HCT116 (cell line): ENCODE results near the gene RGS10. TPM values are rescaled to one million over a fixed set of nuclear protein-coding genes. Genes with fewer than 3 reads are reported as not detected.
A peak's percentile ranks its signal among the peaks of the same experiment; 100 is the strongest.

Experiments
- ATAC-seq: fragments of 200-7000 bp; cut with Tn5 transposase; 2 replicates; pipeline ENCODE4 v1.9.1; 2020; ENCODE audit warnings: mild to moderate bottlenecking, moderate library complexity
- BruUV-seq: library from RNA; stranded (reverse); fragments of 400-500 nt; replicated peaks from 2 replicates; lab custom pipeline; 2021; lab: Mats Ljungman, UMichigan
- CTCF ChIA-PET: fragments of 300-600 bp; sonication (Branson Sonifier 250); formaldehyde crosslinking; loops from one replicate; lab custom pipeline; 2021; ENCODE audit warnings: antibody characterized with exemption; lab: Charles Lee
- POLR2A ChIA-PET: fragments of 300-600, 350-600 bp; sonication (Branson Sonifier 250); formaldehyde crosslinking; loops from one replicate; lab custom pipeline; 2021; ENCODE audit warnings: antibody characterized with exemption; lab: Charles Lee
- RAD21 ChIA-PET, 2 experiments: fragments of 300-600 bp; sonication (Branson Sonifier 250); formaldehyde crosslinking; loops; one replicate each; lab custom pipeline; 2023; ENCODE audit warnings: low total read pairs in 2 of 2; ENCODE audit not compliant: uncharacterized antibody in 2 of 2, unreplicated experiment in 2 of 2, low non-redundant PET in 1 of 2; lab: Charles Lee
- DNase-seq: peaks from one replicate; pipeline ENCODE4 v3.0.0-alpha.2; 2010; ENCODE audit warnings: low read depth, low spot score
- H2AFZ ChIP-seq: fragments of 200-600 bp; shearing (Covaris generic), sonication (generic); 2 replicates; pipeline ENCODE4 v1.6.1; 2017; ENCODE audit warnings: low read depth, mixed run types, mixed read lengths, antibody characterized with exemption, low read length; ENCODE audit not compliant: poor library complexity, severe bottlenecking
- H3K27ac ChIP-seq: 2 replicates; pipeline ENCODE4 v1.5.1; 2012; ENCODE audit warnings: low read depth, low read length
- H3K27me3 ChIP-seq: fragments of 200-600 bp; sonication (generic); 2 replicates; pipeline ENCODE4 v1.6.1; 2016; ENCODE audit warnings: mixed run types, low read length, mixed read lengths; ENCODE audit not compliant: insufficient read depth
- H3K36me3 ChIP-seq, 2 experiments: fragments of 200-500 bp in 1 of 2; fragments of 200-600 bp in 1 of 2; sonication (Bioruptor generic) in 1 of 2; sonication (generic) in 1 of 2; 2 replicates each; pipeline versions ENCODE4 v1.5.1 to v1.6.1; 2014 to 2016; ENCODE audit warnings: low read length in 2 of 2, inconsistent platforms in 1 of 2, mixed read lengths in 1 of 2, mixed run types in 1 of 2; ENCODE audit not compliant: insufficient read depth in 2 of 2, control insufficient read depth in 1 of 2
- H3K4me1 ChIP-seq, 2 experiments: fragments of 200-600 bp in 1 of 2; sonication (generic) in 1 of 2; 2 replicates each; pipeline versions ENCODE4 v1.5.1 to v1.6.1; 2012 to 2017; ENCODE audit warnings: low read length in 2 of 2, inconsistent platforms in 1 of 2, mild to moderate bottlenecking in 1 of 2, mixed read lengths in 1 of 2, mixed run types in 1 of 2, moderate library complexity in 1 of 2; ENCODE audit not compliant: insufficient read depth in 2 of 2, control insufficient read depth in 1 of 2
- H3K4me2 ChIP-seq: fragments of 200-600 bp; sonication (generic); 2 replicates; pipeline ENCODE4 v1.6.1; 2017; ENCODE audit warnings: mixed run types, low read length, mixed read lengths
- H3K4me3 ChIP-seq, 2 experiments: fragments of 200-600 bp in 1 of 2; sonication (generic) in 1 of 2; replicated peaks in 1 of 2; 2 replicates each; pipeline ENCODE4 v1.5.1; 2011 to 2016; ENCODE audit warnings: low read length in 2 of 2, control low read depth in 1 of 2, low read depth in 1 of 2, mild to moderate bottlenecking in 1 of 2, mixed read lengths in 1 of 2, mixed run types in 1 of 2
- H3K79me2 ChIP-seq: fragments of 200-600 bp; sonication (generic); 2 replicates; pipeline ENCODE4 v1.6.1; 2017; ENCODE audit warnings: mild to moderate bottlenecking, mixed run types, low read length, moderate library complexity, mixed read lengths; ENCODE audit not compliant: insufficient read depth
- H3K9ac ChIP-seq: fragments of 200-600 bp; sonication (generic); 2 replicates; pipeline ENCODE4 v1.6.1; 2016; ENCODE audit warnings: low read length, mixed read lengths
- H3K9me2 ChIP-seq: fragments of 200-600 bp; sonication (generic), shearing (Covaris generic); 2 replicates; pipeline ENCODE4 v1.6.1; 2017; ENCODE audit warnings: mixed run types, mild to moderate bottlenecking, moderate library complexity; ENCODE audit not compliant: insufficient read depth
- H3K9me3 ChIP-seq, 2 experiments: fragments of 200-500 bp in 1 of 2; fragments of 200-600 bp in 1 of 2; sonication (Bioruptor generic) in 1 of 2; sonication (generic) in 1 of 2; 2 replicates each; pipeline ENCODE4 v1.6.1; 2014 to 2017; ENCODE audit warnings: low read length in 2 of 2, mixed read lengths in 2 of 2, inconsistent platforms in 1 of 2, low read depth in 1 of 2, mild to moderate bottlenecking in 1 of 2, mixed run types in 1 of 2, moderate library complexity in 1 of 2; ENCODE audit not compliant: control insufficient read depth in 1 of 2, insufficient read depth in 1 of 2
- H4K20me1 ChIP-seq: fragments of 200-600 bp; sonication (generic), shearing (Covaris generic); 2 replicates; pipeline ENCODE4 v1.6.1; 2017; ENCODE audit warnings: mixed run types, mild to moderate bottlenecking, moderate library complexity; ENCODE audit not compliant: insufficient read depth
- CBX3 ChIP-seq: IDR thresholded peaks from 2 replicates; pipeline ENCODE4 v1.6.1; 2012; ENCODE audit warnings: low read depth
- CEBPB ChIP-seq: IDR thresholded peaks from 2 replicates; pipeline ENCODE4 v1.6.1; 2012; ENCODE audit warnings: low read depth
- ELF1 ChIP-seq: IDR thresholded peaks from 2 replicates; pipeline ENCODE4 v1.6.1; 2012; ENCODE audit warnings: low read depth, borderline replicate concordance
- EZH2 ChIP-seq: fragments of 200-600 bp; sonication (generic); IDR thresholded peaks from 2 replicates; pipeline ENCODE4 v1.6.1; 2017; ENCODE audit warnings: antibody characterized with exemption, mixed run types
- EZH2phosphoT487 ChIP-seq: fragments of 200-600 bp; IDR thresholded peaks from 2 replicates; pipeline ENCODE4 v1.6.1; 2018; ENCODE audit warnings: antibody characterized with exemption, borderline replicate concordance
- FOSL1 ChIP-seq: IDR thresholded peaks from 2 replicates; pipeline ENCODE4 v1.6.1; 2012; ENCODE audit warnings: low read depth
- JUND ChIP-seq: IDR thresholded peaks from 2 replicates; pipeline ENCODE4 v1.6.1; 2012
- RAD21 ChIP-seq: IDR thresholded peaks from 2 replicates; pipeline ENCODE4 v1.6.1; 2012; ENCODE audit warnings: low read depth, mild to moderate bottlenecking
- SIN3A ChIP-seq: IDR thresholded peaks from 2 replicates; pipeline ENCODE4 v1.6.1; 2012; ENCODE audit warnings: low read depth
- SP1 ChIP-seq: IDR thresholded peaks from 2 replicates; pipeline ENCODE4 v1.6.1; 2012; ENCODE audit warnings: low read depth
- SRF ChIP-seq: IDR thresholded peaks from 2 replicates; pipeline ENCODE4 v1.6.1; 2012; ENCODE audit warnings: low read depth
- TCF7L2 ChIP-seq: IDR thresholded peaks from 2 replicates; pipeline ENCODE4 v1.7.0; 2011; ENCODE audit warnings: borderline replicate concordance, inconsistent platforms; ENCODE audit not compliant: insufficient read depth, insufficient read length; ENCODE audit errors: extremely low read depth
- intact Hi-C: fragments of 100-400 bp; cut with micrococcal nuclease; formaldehyde crosslinking; loops from 2 replicates; pipeline ENCODE4 v1.10.0; 2022
- total RNA-seq: library from RNA; stranded (reverse); gene quantifications from one replicate; pipeline ENCODE4 v1.2.1, GENCODE V29; 2021; ENCODE audit not compliant: unreplicated experiment
- TF ChIP-seq, protein P1 (sequence below): IDR thresholded peaks from 2 replicates; pipeline ENCODE4 v1.6.1; 2012
- TF ChIP-seq, protein P2 (sequence below): IDR thresholded peaks from 2 replicates; pipeline ENCODE4 v1.6.1; 2012; ENCODE audit warnings: low read depth
- TF ChIP-seq, protein P3 (sequence below): IDR thresholded peaks from 2 replicates; pipeline ENCODE4 v1.6.1; 2012
- TF ChIP-seq, protein P4 (sequence below): IDR thresholded peaks from 2 replicates; pipeline ENCODE4 v1.6.1; 2011; ENCODE audit warnings: mild to moderate bottlenecking, low read length, moderate library complexity; ENCODE audit not compliant: insufficient replicate concordance; ENCODE audit errors: extremely low read depth

Gene RGS10
- total RNA-seq, 1 experiment from 2014 or later: 96.7 TPM

DNA sequence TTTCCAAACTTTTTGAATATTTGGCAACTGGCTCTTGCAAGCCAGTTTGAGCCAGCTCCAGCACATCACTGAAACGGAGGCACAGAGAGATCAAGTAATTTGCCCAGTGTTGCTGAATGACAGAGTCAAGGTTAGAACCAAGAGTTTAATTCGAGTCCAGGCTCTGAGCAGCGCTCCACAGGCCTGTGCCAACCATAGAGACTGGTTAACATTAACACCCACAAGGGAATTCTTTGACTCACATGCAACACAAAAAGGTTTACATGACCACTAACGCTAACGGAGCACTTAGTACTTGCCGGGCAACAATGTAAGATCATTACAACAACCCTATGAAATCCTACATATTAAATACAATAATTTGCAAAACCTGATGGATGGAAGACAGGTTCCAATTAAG, 1.5 kb downstream of the RGS10 start:
- Histone ChIP-seq H3K27me3 (no peaks in the 10 kb centered on the region), H3K4me3 (peak overlapping the region; percentile 79; a peak in 1 of 4 replicates), H3K27ac (no peak overlapping the region), H3K36me3 (no peaks in the 10 kb centered on the region), H3K9me2 (no peaks in the 10 kb centered on the region), H4K20me1 (no peaks in the 10 kb centered on the region), H3K4me2 (peak overlapping the region; percentile 89), H3K4me1 (peaks cover 21 to 48% of the 10 kb centered on the region in 2 experiments), H3K9me3 (no peaks in the 10 kb centered on the region), H2AFZ (no peak overlapping the region), H3K9ac (no peak overlapping the region), H3K79me2 (peaks cover 63% of the 10 kb centered on the region)
- TF ChIP-seq, protein P1, sequence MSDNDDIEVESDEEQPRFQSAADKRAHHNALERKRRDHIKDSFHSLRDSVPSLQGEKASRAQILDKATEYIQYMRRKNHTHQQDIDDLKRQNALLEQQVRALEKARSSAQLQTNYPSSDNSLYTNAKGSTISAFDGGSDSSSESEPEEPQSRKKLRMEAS: no peak
- TF ChIP-seq CEBPB (no peak), SRF (no peak), EZH2 (no peak), CBX3 (no peak), TCF7L2 (no peak), JUND (no peak), RAD21 (no peak), SIN3A (no peak), SP1 (no peak), EZH2phosphoT487 (no peak), FOSL1 (no peak), ELF1 (no peak)
- TF ChIP-seq, protein P2, sequence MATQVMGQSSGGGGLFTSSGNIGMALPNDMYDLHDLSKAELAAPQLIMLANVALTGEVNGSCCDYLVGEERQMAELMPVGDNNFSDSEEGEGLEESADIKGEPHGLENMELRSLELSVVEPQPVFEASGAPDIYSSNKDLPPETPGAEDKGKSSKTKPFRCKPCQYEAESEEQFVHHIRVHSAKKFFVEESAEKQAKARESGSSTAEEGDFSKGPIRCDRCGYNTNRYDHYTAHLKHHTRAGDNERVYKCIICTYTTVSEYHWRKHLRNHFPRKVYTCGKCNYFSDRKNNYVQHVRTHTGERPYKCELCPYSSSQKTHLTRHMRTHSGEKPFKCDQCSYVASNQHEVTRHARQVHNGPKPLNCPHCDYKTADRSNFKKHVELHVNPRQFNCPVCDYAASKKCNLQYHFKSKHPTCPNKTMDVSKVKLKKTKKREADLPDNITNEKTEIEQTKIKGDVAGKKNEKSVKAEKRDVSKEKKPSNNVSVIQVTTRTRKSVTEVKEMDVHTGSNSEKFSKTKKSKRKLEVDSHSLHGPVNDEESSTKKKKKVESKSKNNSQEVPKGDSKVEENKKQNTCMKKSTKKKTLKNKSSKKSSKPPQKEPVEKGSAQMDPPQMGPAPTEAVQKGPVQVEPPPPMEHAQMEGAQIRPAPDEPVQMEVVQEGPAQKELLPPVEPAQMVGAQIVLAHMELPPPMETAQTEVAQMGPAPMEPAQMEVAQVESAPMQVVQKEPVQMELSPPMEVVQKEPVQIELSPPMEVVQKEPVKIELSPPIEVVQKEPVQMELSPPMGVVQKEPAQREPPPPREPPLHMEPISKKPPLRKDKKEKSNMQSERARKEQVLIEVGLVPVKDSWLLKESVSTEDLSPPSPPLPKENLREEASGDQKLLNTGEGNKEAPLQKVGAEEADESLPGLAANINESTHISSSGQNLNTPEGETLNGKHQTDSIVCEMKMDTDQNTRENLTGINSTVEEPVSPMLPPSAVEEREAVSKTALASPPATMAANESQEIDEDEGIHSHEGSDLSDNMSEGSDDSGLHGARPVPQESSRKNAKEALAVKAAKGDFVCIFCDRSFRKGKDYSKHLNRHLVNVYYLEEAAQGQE: no peak
- TF ChIP-seq, protein P3, sequence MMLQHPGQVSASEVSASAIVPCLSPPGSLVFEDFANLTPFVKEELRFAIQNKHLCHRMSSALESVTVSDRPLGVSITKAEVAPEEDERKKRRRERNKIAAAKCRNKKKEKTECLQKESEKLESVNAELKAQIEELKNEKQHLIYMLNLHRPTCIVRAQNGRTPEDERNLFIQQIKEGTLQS: no peak
- TF ChIP-seq, protein P4, sequence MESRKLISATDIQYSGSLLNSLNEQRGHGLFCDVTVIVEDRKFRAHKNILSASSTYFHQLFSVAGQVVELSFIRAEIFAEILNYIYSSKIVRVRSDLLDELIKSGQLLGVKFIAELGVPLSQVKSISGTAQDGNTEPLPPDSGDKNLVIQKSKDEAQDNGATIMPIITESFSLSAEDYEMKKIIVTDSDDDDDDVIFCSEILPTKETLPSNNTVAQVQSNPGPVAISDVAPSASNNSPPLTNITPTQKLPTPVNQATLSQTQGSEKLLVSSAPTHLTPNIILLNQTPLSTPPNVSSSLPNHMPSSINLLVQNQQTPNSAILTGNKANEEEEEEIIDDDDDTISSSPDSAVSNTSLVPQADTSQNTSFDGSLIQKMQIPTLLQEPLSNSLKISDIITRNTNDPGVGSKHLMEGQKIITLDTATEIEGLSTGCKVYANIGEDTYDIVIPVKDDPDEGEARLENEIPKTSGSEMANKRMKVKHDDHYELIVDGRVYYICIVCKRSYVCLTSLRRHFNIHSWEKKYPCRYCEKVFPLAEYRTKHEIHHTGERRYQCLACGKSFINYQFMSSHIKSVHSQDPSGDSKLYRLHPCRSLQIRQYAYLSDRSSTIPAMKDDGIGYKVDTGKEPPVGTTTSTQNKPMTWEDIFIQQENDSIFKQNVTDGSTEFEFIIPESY: no peak
- no TSS peak for BruUV-seq
- CTCF ChIA-PET: interaction anchor here (0.6 kb wide), 1 partner anchor 124 kb away, joined by 3 read pairs; no protein-coding TSS in a partner anchor
- RAD21 ChIA-PET: no interaction called here
- no peak for ATAC-seq
- POLR2A ChIA-PET: no interaction called here
- no peak for DNase-seq
- intact Hi-C loops: no loop called here
